ENCODE measurements around the gene GRM5.
"Not testable (repeated sequence)": the region's sequence is repeated elsewhere in the genome, so short reads cannot be mapped to it uniquely, and the experiment has no call there.

Gene GRM5

DNA sequence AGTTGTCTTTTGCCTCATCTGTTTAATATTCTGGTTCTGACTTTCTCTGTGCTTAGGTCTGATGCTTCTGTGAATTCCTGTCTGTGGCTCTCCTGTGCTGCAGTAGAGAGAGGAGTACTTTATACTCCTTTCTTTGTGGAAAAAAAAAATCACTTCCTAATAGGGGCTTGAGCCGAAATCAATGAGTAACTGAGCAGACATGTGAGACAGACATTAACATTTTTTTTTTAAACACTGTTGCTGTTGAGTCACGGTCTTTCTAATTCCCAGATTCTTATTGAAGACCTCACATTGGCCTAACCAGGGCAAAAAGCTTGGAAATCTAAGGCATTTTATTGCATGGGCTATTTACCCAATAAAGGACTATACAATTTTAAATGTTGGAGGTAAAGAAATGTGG is 86.1 kb downstream of the GRM5 start:
- H3K4me3 ChIP-seq (ENCODE audit: low read depth, low read length): no peak overlapping the region
- TF ChIP-seq, protein P1, sequence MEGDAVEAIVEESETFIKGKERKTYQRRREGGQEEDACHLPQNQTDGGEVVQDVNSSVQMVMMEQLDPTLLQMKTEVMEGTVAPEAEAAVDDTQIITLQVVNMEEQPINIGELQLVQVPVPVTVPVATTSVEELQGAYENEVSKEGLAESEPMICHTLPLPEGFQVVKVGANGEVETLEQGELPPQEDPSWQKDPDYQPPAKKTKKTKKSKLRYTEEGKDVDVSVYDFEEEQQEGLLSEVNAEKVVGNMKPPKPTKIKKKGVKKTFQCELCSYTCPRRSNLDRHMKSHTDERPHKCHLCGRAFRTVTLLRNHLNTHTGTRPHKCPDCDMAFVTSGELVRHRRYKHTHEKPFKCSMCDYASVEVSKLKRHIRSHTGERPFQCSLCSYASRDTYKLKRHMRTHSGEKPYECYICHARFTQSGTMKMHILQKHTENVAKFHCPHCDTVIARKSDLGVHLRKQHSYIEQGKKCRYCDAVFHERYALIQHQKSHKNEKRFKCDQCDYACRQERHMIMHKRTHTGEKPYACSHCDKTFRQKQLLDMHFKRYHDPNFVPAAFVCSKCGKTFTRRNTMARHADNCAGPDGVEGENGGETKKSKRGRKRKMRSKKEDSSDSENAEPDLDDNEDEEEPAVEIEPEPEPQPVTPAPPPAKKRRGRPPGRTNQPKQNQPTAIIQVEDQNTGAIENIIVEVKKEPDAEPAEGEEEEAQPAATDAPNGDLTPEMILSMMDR (IDR thresholded peaks at IDR 0.05; ENCODE audit: insufficient read depth, low read length, missing control alignments): no peak
- CTCF ChIA-PET: no interaction called here
- POLR2A ChIA-PET: no interaction called here
- DNase-seq (ENCODE audit: low read depth, low spot score): no peak

DNA sequence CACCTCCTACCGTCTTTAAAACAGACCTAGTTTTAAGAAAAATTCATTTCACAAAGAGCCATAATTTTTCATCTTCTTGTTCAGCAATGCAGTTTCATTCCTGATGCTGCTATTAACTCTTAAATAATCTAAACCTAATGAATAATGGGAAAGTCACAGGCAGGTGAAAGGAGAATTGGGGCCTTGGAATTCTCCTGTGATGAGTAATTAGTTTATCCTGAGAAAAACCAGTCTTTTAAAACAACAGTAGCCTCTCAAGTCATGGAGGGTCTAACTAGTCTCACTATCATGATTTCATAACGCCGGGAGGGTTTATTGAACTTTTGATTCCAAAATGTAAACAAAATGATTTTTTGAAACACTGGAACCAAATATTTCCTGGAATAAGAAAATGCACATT is 86.8 kb downstream of the GRM5 start:
- DNase-seq (ENCODE audit: low read depth, low spot score); H3K4me3 ChIP-seq (ENCODE audit: low read depth, low read length); CTCF ChIA-PET; POLR2A ChIA-PET: not testable (repeated sequence)

- CTCF ChIA-PET; POLR2A ChIA-PET; DNase-seq (ENCODE audit: low read depth, low spot score); H3K4me3 ChIP-seq (ENCODE audit: low read depth, low read length): not testable (repeated sequence)
These were observed 90.3 kb downstream of the GRM5 start for GRCh38 chr11:88975441-88975840.

DNA sequence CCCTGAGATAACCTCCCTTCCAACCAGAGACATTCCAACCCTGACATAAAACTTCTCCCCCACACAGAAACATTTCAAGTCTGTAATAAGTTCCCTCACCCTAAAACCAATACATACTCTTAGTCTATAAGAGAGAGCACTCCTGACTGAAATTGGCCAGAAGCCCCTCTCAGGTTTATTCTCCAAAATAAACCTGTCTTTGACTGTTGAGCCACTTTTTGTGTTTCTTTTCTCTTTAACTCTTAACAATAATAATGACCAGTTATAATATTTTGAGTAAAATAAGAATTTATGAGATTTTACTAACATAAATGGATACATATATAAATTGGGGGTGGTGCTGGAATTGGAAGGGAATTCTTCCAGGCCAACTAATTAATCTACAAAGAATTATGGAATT is 93.6 kb downstream of the GRM5 start:
- ChIA-PET POLR2A (no interaction called here), CTCF (no interaction called here)
- DNase-seq (ENCODE audit: low read depth, low spot score): no peak
- H3K4me3 ChIP-seq (ENCODE audit: low read depth, low read length): no peak overlapping the region
- TF ChIP-seq, protein P1 (IDR thresholded peaks at IDR 0.05; ENCODE audit: insufficient read depth, low read length, missing control alignments): no peak

GRCh38 chr11:88961621-88962020 is 104.2 kb downstream of the GRM5 start:
- H3K4me3 ChIP-seq (ENCODE audit: low read depth, low read length); DNase-seq (ENCODE audit: low read depth, low spot score); CTCF ChIA-PET; POLR2A ChIA-PET: not testable (repeated sequence)

- CTCF ChIA-PET; POLR2A ChIA-PET; DNase-seq (ENCODE audit: low read depth, low spot score); H3K4me3 ChIP-seq (ENCODE audit: low read depth, low read length): not testable (repeated sequence)
These were observed 105.9 kb downstream of the GRM5 start for GRCh38 chr11:88959857-88960256.

- H3K4me3 ChIP-seq (ENCODE audit: low read depth, low read length): no peak overlapping the region
- ChIA-PET POLR2A (no interaction called here), CTCF (no interaction called here)
- TF ChIP-seq, protein P1 (IDR thresholded peaks at IDR 0.05; ENCODE audit: insufficient read depth, low read length, missing control alignments): no peak
- DNase-seq (ENCODE audit: low read depth, low spot score): no peak
These were observed 114.8 kb downstream of the GRM5 start for GRCh38 chr11:88950975-88951374.

DNA sequence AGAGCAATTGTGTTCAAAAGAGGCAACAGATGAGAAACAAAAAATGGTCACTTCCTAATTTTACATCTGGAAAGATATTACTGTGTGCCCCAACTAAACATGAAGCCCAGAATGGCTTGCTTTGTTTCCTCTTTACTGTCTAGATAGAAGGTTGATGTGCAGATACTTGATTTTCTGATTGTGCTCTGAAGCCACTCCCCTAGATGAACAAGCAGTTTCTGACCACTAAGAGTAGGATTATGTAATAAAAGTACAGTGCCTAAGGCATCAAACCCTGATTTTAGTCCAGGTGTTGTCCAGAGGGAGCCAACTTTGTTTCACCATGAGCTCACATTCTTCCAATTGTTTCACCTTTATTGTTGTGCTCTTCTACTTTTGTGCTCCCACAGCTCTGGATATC is 116.9 kb downstream of the GRM5 start:
- CTCF ChIA-PET; DNase-seq (ENCODE audit: low read depth, low spot score); H3K4me3 ChIP-seq (ENCODE audit: low read depth, low read length); POLR2A ChIA-PET: not testable (repeated sequence)

GRCh38 chr11:88947843-88948572 is 117.8 kb downstream of the GRM5 start:
- CTCF ChIA-PET; POLR2A ChIA-PET; DNase-seq (ENCODE audit: low read depth, low spot score); H3K4me3 ChIP-seq (ENCODE audit: low read depth, low read length): not testable (repeated sequence)

- DNase-seq (ENCODE audit: low read depth, low spot score); POLR2A ChIA-PET; CTCF ChIA-PET; H3K4me3 ChIP-seq (ENCODE audit: low read depth, low read length): not testable (repeated sequence)
These were observed 136.1 kb downstream of the GRM5 start for GRCh38 chr11:88929665-88930064.

- H3K4me3 ChIP-seq (ENCODE audit: low read depth, low read length); POLR2A ChIA-PET; CTCF ChIA-PET; DNase-seq (ENCODE audit: low read depth, low spot score): not testable (repeated sequence)
These were observed 148.7 kb downstream of the GRM5 start for GRCh38 chr11:88917065-88917464.

Data from AG04449 (cell line).